Coronary artery (tissue), 2 donors: Measurements from ENCODE around the gene DHX38.

Experiments used
- DNase-seq: peaks from one replicate; pipeline ENCODE4 v3.0.0-alpha.2; 2017; ENCODE audit warnings: low spot score
- H3K27ac ChIP-seq, 2 donors: fragments of 200-600 bp; sonication (generic); one replicate each; pipeline ENCODE4 v1.5.1; 2016 to 2019
- H3K4me3 ChIP-seq: fragments of 200-600 bp; sonication (generic); 2 replicates; pipeline ENCODE4 v1.5.1; 2016; ENCODE audit warnings: mild to moderate bottlenecking, moderate library complexity
- CTCF ChIP-seq: fragments of 200-600 bp; sonication (generic); IDR thresholded peaks from one replicate; pipeline ENCODE4 v1.5.1; 2019; ENCODE audit warnings: antibody characterized with exemption

DHX38 gene

GRCh38 chr16:72128701-72129100 is 35.1 kb downstream of the DHX38 start:
- Histone ChIP-seq H3K4me3 (no peak overlapping the region), H3K27ac (no peak overlapping the region)
- no peak for TF ChIP-seq CTCF
- DNase-seq = no peak

GRCh38 chr16:72129976-72130656 is 36.5 kb downstream of the DHX38 start:
- TF ChIP-seq CTCF = no peak
- no peak for DNase-seq
- Histone ChIP-seq H3K27ac (no peak overlapping the region), H3K4me3 (no peak overlapping the region)

GRCh38 chr16:72131036-72131435 is 37.4 kb downstream of the DHX38 start:
- no peak for DNase-seq
- Histone ChIP-seq H3K27ac (no peak overlapping the region), H3K4me3 (no peak overlapping the region)
- TF ChIP-seq CTCF = no peak

GRCh38 chr16:72132726-72133125 is 39.1 kb downstream of the DHX38 start:
- no peak overlapping the region for H3K4me3 ChIP-seq
- no peak for TF ChIP-seq CTCF
- no peak overlapping the region for H3K27ac ChIP-seq
- no peak for DNase-seq

- Histone ChIP-seq H3K27ac (no peak overlapping the region), H3K4me3 (no peak overlapping the region)
- TF ChIP-seq CTCF = no peak
- DNase-seq = no peak
Measured at GRCh38 chr16:72134507-72134906, 40.9 kb downstream of the DHX38 start.

- H3K27ac ChIP-seq = no peak overlapping the region
- TF ChIP-seq CTCF = no peak
- no peak overlapping the region for H3K4me3 ChIP-seq
- no peak for DNase-seq
Measured at GRCh38 chr16:72137380-72138063, 43.9 kb downstream of the DHX38 start.

GRCh38 chr16:72138064-72138572 is 44.5 kb downstream of the DHX38 start:
- no peak for TF ChIP-seq CTCF
- no peak for DNase-seq

More at GRCh38 chr16:72138064-72138572, 44.5 kb downstream of the DHX38 start:
- H3K4me3 ChIP-seq = no peak overlapping the region
- H3K27ac ChIP-seq = no peak overlapping the region
